Measurements from ENCODE around the gene PGAM2.
A peak's percentile ranks its signal among the peaks of the same experiment; 100 is the strongest.

The PGAM2 gene

GRCh38 chr7:44065431-44066110 lies at the start of gene PGAM2:
Gene PGAM2, minus strand, starts transcription at chr7:44065567. Its CDS starts 38 bp downstream, at chr7:44065529.
- no peak within 1 kb of the TSS for H3K4me3 ChIP-seq (ENCODE audit: low read depth, low read length)

- no peak overlapping the region for H3K4me3 ChIP-seq (ENCODE audit: low read depth, low read length)
Measured at GRCh38 chr7:44114586-44115310, 49.4 kb upstream of the PGAM2 start.

DNA sequence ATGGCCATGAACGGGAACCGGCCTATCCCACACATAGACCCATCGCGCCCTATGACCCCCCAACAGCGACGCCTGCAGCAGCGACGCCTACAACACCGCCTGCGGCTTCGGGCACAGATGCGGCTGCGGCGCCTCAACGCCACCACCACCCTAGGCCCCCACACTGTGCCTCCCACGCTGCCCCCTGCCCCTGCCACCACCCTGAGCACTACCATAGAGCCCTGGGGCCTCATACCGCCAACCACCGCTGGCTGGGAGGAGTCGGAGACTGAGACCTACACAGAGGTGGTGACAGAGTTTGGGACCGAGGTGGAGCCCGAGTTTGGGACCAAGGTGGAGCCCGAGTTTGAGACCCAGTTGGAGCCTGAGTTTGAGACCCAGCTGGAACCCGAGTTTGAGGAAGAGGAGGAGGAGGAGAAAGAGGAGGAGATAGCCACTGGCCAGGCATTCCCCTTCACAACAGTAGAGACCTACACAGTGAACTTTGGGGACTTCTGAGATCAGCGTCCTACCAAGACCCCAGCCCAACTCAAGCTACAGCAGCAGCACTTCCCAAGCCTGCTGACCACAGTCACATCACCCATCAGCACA lies 48.5 kb upstream of the PGAM2 start:
- no peak overlapping the region for H3K4me3 ChIP-seq (ENCODE audit: low read depth, low read length)

- H3K4me3 ChIP-seq (ENCODE audit: low read depth, low read length) = no peak overlapping the region
Measured at GRCh38 chr7:44112997-44113763, 47.8 kb upstream of the PGAM2 start.

DNA sequence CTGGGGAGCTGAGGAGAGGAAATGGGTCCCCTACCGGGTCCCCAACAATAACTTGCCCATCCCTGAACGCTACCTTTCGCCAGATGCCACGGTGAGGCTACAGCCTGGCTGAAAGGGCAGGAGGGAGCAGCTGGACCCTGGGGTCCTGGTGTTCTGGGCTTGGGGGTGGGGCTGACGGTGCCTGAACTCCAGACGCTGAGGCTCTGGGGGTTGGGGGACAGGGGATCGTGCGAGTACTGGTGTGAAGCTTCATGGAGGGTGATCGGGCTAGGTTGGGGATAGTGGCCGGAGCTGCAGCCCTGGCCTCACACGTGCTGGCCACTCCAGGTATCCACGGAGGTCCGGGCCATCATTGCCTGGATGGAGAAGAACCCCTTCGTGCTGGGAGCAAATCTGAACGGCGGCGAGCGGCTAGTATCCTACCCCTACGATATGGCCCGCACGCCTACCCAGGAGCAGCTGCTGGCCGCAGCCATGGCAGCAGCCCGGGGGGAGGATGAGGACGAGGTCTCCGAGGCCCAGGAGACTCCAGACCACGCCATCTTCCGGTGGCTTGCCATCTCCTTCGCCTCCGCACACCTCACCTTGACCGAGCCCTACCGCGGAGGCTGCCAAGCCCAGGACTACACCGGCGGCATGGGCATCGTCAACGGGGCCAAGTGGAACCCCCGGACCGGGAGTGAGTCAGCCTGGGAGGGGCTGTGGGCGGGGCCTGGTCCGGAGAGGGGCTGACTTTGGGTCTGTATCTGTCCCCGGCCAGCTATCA lies 47.0 kb upstream of the PGAM2 start:
- H3K4me3 ChIP-seq (ENCODE audit: low read depth, low read length) = no peak overlapping the region

DNA sequence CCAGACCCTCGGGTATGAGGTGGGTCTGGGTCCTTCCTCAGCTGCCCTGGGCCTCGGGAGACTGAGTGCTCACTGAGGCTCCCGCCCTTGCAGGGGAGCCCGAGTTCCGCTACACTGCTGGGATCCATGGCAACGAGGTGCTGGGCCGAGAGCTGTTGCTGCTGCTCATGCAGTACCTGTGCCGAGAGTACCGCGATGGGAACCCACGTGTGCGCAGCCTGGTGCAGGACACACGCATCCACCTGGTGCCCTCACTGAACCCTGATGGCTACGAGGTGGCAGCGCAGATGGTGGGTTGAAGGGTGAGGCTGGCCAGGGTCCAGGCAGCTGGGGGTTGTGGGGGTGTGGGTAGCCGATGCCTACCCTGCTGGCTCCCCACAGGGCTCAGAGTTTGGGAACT lies 46.4 kb upstream of the PGAM2 start:
- no peak overlapping the region for H3K4me3 ChIP-seq (ENCODE audit: low read depth, low read length)

GRCh38 chr7:44110719-44111635 lies 45.6 kb upstream of the PGAM2 start:
- no peak overlapping the region for H3K4me3 ChIP-seq (ENCODE audit: low read depth, low read length)

DNA sequence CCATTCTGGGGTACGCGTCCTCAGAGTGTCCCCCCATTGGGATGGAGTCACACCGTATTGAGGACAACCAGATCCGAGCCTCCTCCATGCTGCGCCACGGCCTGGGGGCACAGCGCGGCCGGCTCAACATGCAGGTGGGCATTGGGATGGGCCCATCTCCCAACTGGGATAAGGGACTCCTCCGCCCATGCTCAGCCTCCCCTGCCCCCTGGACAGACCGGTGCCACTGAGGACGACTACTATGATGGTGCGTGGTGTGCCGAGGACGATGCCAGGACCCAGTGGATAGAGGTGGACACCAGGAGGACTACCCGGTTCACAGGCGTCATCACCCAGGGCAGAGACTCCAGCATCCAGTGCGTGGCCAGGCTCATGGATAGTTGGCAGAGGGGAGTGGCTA lies 44.6 kb upstream of the PGAM2 start:
- no peak overlapping the region for H3K4me3 ChIP-seq (ENCODE audit: low read depth, low read length)

DNA sequence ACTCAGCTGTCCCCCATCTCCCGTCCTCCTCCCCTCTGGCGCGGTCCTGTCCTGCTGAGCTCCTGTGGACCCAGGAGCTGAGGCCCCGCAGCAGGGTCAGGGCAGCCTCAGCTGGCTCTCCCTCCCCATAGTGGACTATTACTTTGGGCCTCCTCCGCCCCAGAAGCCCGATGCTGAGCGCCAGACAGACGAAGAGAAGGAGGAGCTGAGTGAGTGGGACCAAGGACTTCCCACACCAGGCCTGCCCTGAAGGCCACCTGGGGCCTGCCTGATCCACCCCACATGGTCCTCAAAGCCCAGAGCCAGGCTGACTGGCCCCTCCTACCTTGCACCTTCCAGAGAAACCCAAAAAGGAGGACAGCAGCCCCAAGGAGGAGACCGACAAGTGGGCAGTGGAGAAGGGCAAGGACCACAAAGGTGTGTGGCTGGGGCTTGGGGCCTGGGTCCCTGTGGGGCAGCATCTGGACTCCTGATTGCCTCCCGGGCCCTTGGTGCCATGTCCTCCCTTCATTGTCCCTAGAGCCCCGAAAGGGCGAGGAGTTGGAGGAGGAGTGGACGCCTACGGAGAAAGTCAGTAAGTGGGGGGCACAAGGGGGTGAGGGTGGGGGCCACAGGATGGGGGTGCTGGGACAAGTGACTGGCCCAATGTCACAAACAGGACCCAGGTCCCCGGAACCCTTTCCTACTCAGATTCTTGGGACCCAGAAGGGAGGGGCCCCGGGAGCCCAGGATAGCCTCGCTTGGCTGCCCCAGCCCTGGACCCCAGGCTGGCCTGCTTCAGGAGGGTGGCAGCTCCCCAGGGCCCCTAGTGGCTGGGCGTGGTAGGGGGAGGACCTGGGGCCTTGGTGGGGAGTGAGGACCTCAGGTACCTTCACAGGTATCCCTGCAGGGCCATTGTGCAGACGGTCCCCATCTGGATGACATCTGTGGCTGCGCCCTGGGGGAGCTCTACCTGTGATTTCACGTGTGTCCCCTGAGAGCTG lies 43.7 kb upstream of the PGAM2 start:
- H3K4me3 ChIP-seq (ENCODE audit: low read depth, low read length) = no peak overlapping the region

- no peak overlapping the region for H3K4me3 ChIP-seq (ENCODE audit: low read depth, low read length)
Measured at GRCh38 chr7:44107961-44108767, 42.8 kb upstream of the PGAM2 start.

DNA sequence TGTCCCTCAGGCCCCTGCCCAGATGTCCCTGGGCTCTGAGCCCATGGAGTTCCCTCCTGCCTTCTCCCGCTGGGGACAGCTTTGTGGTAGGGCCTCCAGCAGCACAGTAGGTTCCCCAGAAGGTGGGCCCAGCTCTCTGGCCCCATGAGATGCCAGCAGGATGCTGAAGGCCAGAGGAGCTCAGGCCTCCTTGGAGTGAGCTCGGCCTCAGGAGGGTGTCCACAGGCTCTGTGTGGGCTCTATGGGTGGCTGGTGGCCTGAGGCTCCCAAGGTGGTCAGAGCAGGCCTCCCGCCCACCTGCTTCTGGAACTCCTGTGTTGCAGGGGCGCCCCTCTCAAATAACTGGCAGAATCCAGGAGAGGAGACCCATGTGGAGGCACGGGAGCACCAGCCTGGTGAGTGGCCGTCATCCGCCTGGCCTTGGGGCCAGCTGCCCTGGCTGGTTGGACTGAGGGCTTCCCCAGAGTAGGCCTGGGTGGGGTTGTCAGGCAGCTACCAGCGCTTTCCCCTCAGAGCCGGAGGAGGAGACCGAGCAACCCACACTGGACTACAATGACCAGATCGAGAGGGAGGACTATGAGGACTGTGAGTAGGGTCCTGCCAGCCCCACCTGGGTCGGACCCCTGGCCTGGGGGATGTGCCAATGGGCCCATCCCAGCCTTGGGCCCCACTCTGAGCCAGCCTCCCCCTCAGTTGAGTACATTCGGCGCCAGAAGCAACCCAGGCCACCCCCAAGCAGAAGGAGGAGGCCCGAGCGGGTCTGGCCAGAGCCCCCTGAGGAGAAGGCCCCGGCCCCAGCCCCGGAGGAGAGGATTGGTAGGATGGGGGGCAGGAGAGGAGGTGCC lies 42.0 kb upstream of the PGAM2 start:
- no peak overlapping the region for H3K4me3 ChIP-seq (ENCODE audit: low read depth, low read length)

- H3K4me3 ChIP-seq (ENCODE audit: low read depth, low read length) = no peak overlapping the region
Measured at GRCh38 chr7:44106311-44107065, 41.1 kb upstream of the PGAM2 start.

- no peak overlapping the region for H3K4me3 ChIP-seq (ENCODE audit: low read depth, low read length)
Measured at GRCh38 chr7:44105832-44106231, 40.5 kb upstream of the PGAM2 start.

DNA sequence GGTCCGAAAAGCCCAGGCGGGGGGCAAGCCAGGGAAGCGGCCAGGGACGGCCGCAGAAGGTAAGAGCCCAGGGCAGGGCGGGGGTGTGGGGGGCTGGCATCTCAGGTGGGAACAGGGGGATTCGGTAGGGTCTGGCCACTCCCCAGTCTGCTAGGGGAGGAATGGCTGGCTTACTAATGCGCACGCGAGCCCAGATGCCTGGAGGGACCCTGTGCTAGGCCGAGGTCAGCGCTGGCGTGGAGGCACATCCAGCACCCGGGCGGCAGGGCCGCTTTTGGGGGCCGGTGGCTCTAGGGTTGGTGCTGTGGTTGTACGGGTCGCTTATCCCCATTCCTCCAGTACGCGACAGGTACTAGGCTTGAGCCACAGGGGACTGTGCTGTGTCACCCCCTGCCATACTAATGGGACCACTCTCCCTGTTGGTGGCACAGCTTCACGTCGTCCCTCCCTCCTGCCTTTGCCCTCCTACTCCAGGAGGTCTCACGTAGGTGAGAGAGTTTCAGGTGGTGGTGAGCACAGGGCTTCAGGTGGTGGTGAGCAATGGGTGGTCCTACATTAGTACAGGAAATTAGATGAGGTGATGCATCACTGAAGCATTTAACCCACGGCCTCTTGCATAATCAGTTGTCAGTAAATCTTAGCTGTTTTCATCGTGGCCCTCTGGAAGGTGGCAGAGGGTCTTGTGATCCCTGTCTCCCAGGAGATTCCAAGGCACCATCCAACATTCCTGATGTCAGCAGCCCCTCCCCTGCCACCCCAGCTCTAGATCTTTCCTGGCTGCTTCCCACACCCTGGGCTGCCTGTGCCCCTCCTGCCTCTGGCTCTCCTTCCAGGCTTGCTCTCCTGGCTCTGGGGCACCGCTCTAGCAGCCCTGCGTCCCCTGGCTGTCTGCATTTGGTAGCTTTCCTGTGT lies 39.7 kb upstream of the PGAM2 start:
- H3K4me3 ChIP-seq (ENCODE audit: low read depth, low read length) = peak overlapping the region; percentile 36
